ENCODE measurements around the gene ADAMTSL2. TPM values are rescaled to one million over a fixed set of nuclear protein-coding genes. Genes with fewer than 3 reads are reported as not detected.

ADAMTSL2 gene
- total RNA-seq, 1 donor from 2014 or later: 14.0 TPM

Other genes with a start within 250 kb of the ADAMTSL2 start
- 25.2 TPM for gene SURF6, start 198.5 kb upstream of the ADAMTSL2 start, total RNA-seq
- 28.7 TPM for gene MED22, start 186.6 kb upstream of the ADAMTSL2 start, total RNA-seq
- gene RPL7A, start 186.5 kb upstream of the ADAMTSL2 start, total RNA-seq: 1,477 TPM
- 53.5 TPM for gene SURF1, start 178.2 kb upstream of the ADAMTSL2 start, total RNA-seq
- gene SURF2, start 178.2 kb upstream of the ADAMTSL2 start, total RNA-seq: 19.5 TPM
- 212 TPM for gene SURF4, start 158.6 kb upstream of the ADAMTSL2 start, total RNA-seq
- gene STKLD1, start 158.3 kb upstream of the ADAMTSL2 start, total RNA-seq: 1.1 TPM
- 27.5 TPM for gene REXO4, start 116.7 kb upstream of the ADAMTSL2 start, total RNA-seq
- gene ADAMTS13, start 112.3 kb upstream of the ADAMTSL2 start, total RNA-seq: 7.1 TPM
- gene CACFD1, start 74.7 kb upstream of the ADAMTSL2 start, total RNA-seq: 79.3 TPM
- 18.4 TPM for gene SLC2A6, start 55.6 kb upstream of the ADAMTSL2 start, total RNA-seq
- not detected for gene MYMK, start 9.7 kb upstream of the ADAMTSL2 start, total RNA-seq
- 0.81 TPM for gene FAM163B, start 74.7 kb downstream of the ADAMTSL2 start, total RNA-seq
- gene DBH, start 101.7 kb downstream of the ADAMTSL2 start, total RNA-seq: 0.06 TPM
- gene SARDH, start 203.6 kb downstream of the ADAMTSL2 start, total RNA-seq: 2.8 TPM

All from mucosa of gallbladder (tissue), 1 donor.